ENCODE results near the gene ZFAND2A. TPM values are rescaled to one million over a fixed set of nuclear protein-coding genes. Genes with fewer than 3 reads are reported as not detected.

The ZFAND2A gene
- total and polyA plus RNA-seq, 2 donors (not counting 3 experiments of a cell fraction or from before 2014, with no cell fraction given), result 31.8 to 40.6 TPM

DNA sequence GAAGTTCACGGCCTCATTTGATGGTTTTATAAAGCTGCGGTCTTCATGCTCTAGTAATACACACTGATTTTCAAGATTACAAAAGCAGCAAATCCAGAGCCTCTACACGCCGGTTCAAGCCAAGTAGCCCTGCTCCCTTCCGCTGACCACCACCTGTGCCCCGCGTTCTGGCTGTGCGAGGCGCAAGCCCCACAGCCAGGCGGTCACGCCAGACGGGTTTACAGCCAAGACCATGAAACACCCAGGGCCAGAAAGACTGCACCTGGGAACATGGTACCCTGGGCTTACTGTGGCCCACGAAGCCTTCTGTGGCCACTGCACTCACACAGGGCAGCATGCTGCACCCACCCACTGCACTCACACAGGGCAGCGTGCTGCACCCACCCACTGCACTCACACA, 38.5 kb downstream of the ZFAND2A start:
- H3K9ac ChIP-seq (replicated peaks; ENCODE audit: extremely low read depth, insufficient read depth, low read length), result no peak overlapping the region
- CTCF ChIA-PET, result interaction anchor here (4.4 kb wide), 1 partner anchor 36 kb away, joined by 65 read pairs; no protein-coding TSS in a partner anchor
- H3K27ac ChIP-seq (ENCODE audit: insufficient read depth, low read depth, low read length), result no peak overlapping the region
- H3K27me3 ChIP-seq (ENCODE audit: control insufficient read depth in 2 of 2, insufficient read depth in 2 of 2, low read length in 2 of 2), result no peaks in the 10 kb centered on the region
- H3K9me1 ChIP-seq (replicated peaks; ENCODE audit: control insufficient read depth, extremely low read depth, insufficient read depth, low read length), result no peaks in the 10 kb centered on the region
- dilution Hi-C loops (cut with MboI; ENCODE audit: extremely low pct_ligation_motif_present, low sequenced_read_pairs), result no loop called here
- peaks cover 2% of the 10 kb centered on the region for H3K79me2 ChIP-seq (ENCODE audit: control insufficient read depth, insufficient read depth, low read length)
- POLR2A ChIA-PET, result no interaction called here
- peaks cover 0 to 3% of the 10 kb centered on the region in 2 experiments for H3K36me3 ChIP-seq (ENCODE audit: control insufficient read depth in 2 of 2, extremely low read depth in 1 of 2, insufficient read depth in 2 of 2, low read length in 2 of 2)
- DNase-seq (ENCODE audit: low read depth, low spot score), result no peak
- TF ChIP-seq, protein P1, sequence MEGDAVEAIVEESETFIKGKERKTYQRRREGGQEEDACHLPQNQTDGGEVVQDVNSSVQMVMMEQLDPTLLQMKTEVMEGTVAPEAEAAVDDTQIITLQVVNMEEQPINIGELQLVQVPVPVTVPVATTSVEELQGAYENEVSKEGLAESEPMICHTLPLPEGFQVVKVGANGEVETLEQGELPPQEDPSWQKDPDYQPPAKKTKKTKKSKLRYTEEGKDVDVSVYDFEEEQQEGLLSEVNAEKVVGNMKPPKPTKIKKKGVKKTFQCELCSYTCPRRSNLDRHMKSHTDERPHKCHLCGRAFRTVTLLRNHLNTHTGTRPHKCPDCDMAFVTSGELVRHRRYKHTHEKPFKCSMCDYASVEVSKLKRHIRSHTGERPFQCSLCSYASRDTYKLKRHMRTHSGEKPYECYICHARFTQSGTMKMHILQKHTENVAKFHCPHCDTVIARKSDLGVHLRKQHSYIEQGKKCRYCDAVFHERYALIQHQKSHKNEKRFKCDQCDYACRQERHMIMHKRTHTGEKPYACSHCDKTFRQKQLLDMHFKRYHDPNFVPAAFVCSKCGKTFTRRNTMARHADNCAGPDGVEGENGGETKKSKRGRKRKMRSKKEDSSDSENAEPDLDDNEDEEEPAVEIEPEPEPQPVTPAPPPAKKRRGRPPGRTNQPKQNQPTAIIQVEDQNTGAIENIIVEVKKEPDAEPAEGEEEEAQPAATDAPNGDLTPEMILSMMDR (IDR thresholded peaks at IDR 0.05; ENCODE audit: extremely low read depth in 1 of 2, insufficient read depth in 1 of 2, low read depth in 1 of 2, low read length in 2 of 2), result no peak
- TF ChIP-seq GATA2 (IDR thresholded peaks at IDR 0.05; ENCODE audit: insufficient read depth, insufficient read length, low read depth, low read length) (no peak), MYC (IDR thresholded peaks at IDR 0.05; ENCODE audit: low read depth, low read length) (no peak), EZH2 (IDR thresholded peaks at IDR 0.05; ENCODE audit: borderline replicate concordance, low read depth, low read length, severe bottlenecking) (no peak), FOS (IDR thresholded peaks at IDR 0.05; ENCODE audit: borderline replicate concordance, insufficient read depth, low read length) (no peak), JUN (IDR thresholded peaks at IDR 0.05; ENCODE audit: borderline replicate concordance, insufficient read depth, insufficient read length, low read depth) (no peak), POLR2A (IDR thresholded peaks at IDR 0.05; ENCODE audit: low read depth, low read length) (no peak), POLR2AphosphoS5 (IDR thresholded peaks at IDR 0.05; ENCODE audit: insufficient read depth, low read depth, low read length) (no peak)
- TF ChIP-seq, protein P2, sequence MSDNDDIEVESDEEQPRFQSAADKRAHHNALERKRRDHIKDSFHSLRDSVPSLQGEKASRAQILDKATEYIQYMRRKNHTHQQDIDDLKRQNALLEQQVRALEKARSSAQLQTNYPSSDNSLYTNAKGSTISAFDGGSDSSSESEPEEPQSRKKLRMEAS (IDR thresholded peaks at IDR 0.05; ENCODE audit: insufficient read depth, insufficient read length), result no peak
- peaks cover 12% of the 10 kb centered on the region for H3K4me1 ChIP-seq (ENCODE audit: control insufficient read depth, extremely low read depth, insufficient read depth, low read length)
- intact Hi-C loops (cut with micrococcal nuclease), result no loop called here
- H3K9me3 ChIP-seq (replicated peaks; ENCODE audit: control insufficient read depth, insufficient read depth, low read length), result no peaks in the 10 kb centered on the region
- BruUV-seq (replicated peaks), result no TSS peak
- no peak for FAIRE-seq
- no peak overlapping the region for H3K4me2 ChIP-seq (ENCODE audit: insufficient read depth, low read length)
- H3K4me3 ChIP-seq (replicated peaks in 1 of 3; ENCODE audit: insufficient read depth in 1 of 3, low read depth in 1 of 3, low read length in 3 of 3), result no peak overlapping the region
- H2AFZ ChIP-seq (ENCODE audit: low read depth, low read length), result no peak overlapping the region
- no peaks in the 10 kb centered on the region for H4K20me1 ChIP-seq (replicated peaks; ENCODE audit: control insufficient read depth, extremely low read depth, insufficient read depth, low read length)
